Uterus (tissue), 4 donors: Measurements from ENCODE around the gene COPZ1. TPM values are rescaled to one million over a fixed set of nuclear protein-coding genes. Genes with fewer than 3 reads are reported as not detected.
A peak's percentile ranks its signal among the peaks of the same experiment; 100 is the strongest.

ENCODE experiments used
- DNase-seq, 2 donors: peaks; one replicate each; pipeline ENCODE4 v3.0.0-alpha.2; 2019 to 2020
- H3K27ac ChIP-seq, 2 donors: fragments of 200-600 bp; sonication (generic); 1 replicate in 1 of 2; 2 replicates in 1 of 2; pipeline ENCODE4 v1.5.1; 2016 to 2018
- H3K27me3 ChIP-seq, 2 donors: fragments of 200-600 bp; sonication (generic); one replicate each; pipeline ENCODE4 v1.5.1; 2018 to 2019; ENCODE audit warnings: control low read depth in 1 of 2
- H3K36me3 ChIP-seq, 2 donors: fragments of 200-600 bp; sonication (generic); one replicate each; pipeline ENCODE4 v1.5.1; 2019; ENCODE audit warnings: control low read depth in 1 of 2
- H3K4me1 ChIP-seq, 2 donors: fragments of 200-600 bp; sonication (generic); one replicate each; pipeline ENCODE4 v1.5.1; 2018 to 2019; ENCODE audit warnings: control low read depth in 1 of 2
- H3K4me3 ChIP-seq, 2 donors: fragments of 200-600 bp; sonication (generic); 1 replicate in 1 of 2; 2 replicates in 1 of 2; pipeline ENCODE4 v1.5.1; 2018 to 2019; ENCODE audit warnings: mild to moderate bottlenecking in 1 of 2
- H3K9me3 ChIP-seq, 2 donors: fragments of 200-600 bp; sonication (generic); one replicate each; pipeline ENCODE4 v1.5.1; 2019; ENCODE audit warnings: control low read depth in 1 of 2
- POLR2A ChIP-seq, 2 donors: fragments of 450-650 bp; IDR thresholded peaks; one replicate each; pipeline ENCODE4 v1.6.1; 2016; ENCODE audit warnings: antibody characterized with exemption in 2 of 2, mild to moderate bottlenecking in 1 of 2, moderate library complexity in 1 of 2
- intact Hi-C: fragments of 100-400 bp; cut with DNase I; formaldehyde crosslinking; loops from one replicate; pipeline ENCODE4 v1.15.1; 2023; ENCODE audit warnings: low total_unique reads
- total RNA-seq, 4 donors: library from RNA; depleted of rRNA in 3 of 4; stranded (reverse); fragments of >200 nt in 3 of 4; gene quantifications; one replicate each; pipeline versions ENCODE4 v1.1.0 to v1.2.4, GENCODE V29; 2014 to 2023
- TF ChIP-seq, protein P1 (sequence below), 4 experiments: fragments of 200-600 bp in 2 of 4; fragments of 450-650 bp in 2 of 4; sonication (generic) in 2 of 4; IDR thresholded peaks; one replicate each; pipeline ENCODE4 v1.5.1; 2016 to 2019; ENCODE audit warnings: antibody characterized with exemption in 4 of 4, mild to moderate bottlenecking in 2 of 4, moderate library complexity in 1 of 4
- donor health status: DM: yes; HTN: yes; CAD: no.

The COPZ1 gene
- total RNA-seq, 4 donors from 2014 or later = 32.3 to 141 (median 120) TPM

DNA sequence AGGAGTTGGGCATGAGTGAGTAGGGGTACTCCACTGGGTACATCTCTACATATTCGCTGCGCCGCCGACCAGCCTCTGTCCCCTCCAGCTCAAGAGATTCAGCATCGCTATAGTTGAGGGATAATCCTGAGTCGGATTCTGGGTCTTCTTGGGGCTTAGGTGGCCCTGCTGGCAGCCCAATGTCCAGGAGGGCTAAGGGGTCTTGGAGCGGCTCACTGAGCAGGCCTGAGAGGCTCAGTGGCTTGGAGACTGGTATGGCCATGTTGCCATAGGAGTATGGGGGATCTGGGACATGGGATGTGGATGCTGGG lies 32.0 kb upstream of the COPZ1 start:
- H3K27me3 ChIP-seq = no peaks in the 10 kb centered on the region
- intact Hi-C loops = loop anchor here (10.0 kb wide), 1 partner anchor 72 kb away; the partner anchor contains the start of gene GPR84
- DNase-seq = no peak
- no peak overlapping the region for H3K27ac ChIP-seq
- H3K36me3 ChIP-seq = no peaks in the 10 kb centered on the region
- H3K9me3 ChIP-seq = no peaks in the 10 kb centered on the region
- no peaks in the 10 kb centered on the region for H3K4me1 ChIP-seq
- TF ChIP-seq POLR2A (IDR thresholded peaks at IDR 0.05) = no peak
- TF ChIP-seq, protein P1, sequence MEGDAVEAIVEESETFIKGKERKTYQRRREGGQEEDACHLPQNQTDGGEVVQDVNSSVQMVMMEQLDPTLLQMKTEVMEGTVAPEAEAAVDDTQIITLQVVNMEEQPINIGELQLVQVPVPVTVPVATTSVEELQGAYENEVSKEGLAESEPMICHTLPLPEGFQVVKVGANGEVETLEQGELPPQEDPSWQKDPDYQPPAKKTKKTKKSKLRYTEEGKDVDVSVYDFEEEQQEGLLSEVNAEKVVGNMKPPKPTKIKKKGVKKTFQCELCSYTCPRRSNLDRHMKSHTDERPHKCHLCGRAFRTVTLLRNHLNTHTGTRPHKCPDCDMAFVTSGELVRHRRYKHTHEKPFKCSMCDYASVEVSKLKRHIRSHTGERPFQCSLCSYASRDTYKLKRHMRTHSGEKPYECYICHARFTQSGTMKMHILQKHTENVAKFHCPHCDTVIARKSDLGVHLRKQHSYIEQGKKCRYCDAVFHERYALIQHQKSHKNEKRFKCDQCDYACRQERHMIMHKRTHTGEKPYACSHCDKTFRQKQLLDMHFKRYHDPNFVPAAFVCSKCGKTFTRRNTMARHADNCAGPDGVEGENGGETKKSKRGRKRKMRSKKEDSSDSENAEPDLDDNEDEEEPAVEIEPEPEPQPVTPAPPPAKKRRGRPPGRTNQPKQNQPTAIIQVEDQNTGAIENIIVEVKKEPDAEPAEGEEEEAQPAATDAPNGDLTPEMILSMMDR (IDR thresholded peaks at IDR 0.05) = no peak
- H3K4me3 ChIP-seq = no peak overlapping the region

DNA sequence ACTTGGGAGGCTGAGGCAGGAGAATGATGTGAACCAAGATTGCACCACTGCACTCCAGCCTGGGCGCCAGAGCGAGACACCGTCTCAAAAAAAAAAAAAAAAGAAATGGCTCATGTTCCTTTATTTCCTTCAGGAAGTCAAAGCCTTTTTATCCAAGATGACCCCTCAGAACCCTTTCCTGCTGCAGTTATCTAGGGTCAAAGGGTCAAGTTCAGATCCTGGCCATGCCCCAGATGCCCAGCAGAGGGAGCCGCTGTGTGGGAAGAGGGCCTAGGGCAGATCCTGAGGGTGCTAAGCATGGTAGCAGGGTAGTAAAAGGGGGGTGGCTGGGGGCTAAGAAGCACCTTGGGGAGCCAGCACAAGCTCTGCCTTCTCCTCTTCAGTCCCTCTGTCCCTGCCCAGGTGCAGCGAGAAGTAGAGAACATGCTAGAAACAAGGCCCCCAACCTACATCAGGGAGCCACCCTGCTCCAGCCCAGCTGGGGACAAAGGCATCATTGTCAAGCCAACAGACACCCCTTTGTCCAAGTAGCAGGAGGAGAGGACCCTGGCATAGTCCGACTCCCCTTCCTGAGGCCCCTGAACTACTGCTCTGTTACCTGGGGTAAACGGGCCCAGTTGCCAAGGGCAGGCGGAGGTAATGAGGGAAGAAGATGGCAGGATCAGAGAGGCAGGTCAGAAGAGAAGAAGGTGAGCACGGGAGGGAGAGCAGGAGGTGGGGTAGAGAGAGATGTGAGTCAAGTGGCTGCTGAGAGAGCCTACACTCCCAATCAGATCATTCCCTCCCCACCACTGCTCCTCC lies 30.6 kb upstream of the COPZ1 start:
- Histone ChIP-seq H3K36me3 (no peaks in the 10 kb centered on the region), H3K27ac (no peak overlapping the region), H3K9me3 (no peaks in the 10 kb centered on the region), H3K4me3 (no peak overlapping the region), H3K4me1 (no peaks in the 10 kb centered on the region), H3K27me3 (no peaks in the 10 kb centered on the region)
- intact Hi-C loops = loop anchor here (10.0 kb wide), 1 partner anchor 70 kb away; the partner anchor contains the start of gene GPR84
- no peak for TF ChIP-seq POLR2A (IDR thresholded peaks at IDR 0.05)
- TF ChIP-seq, protein P1 (IDR thresholded peaks at IDR 0.05) = peak; percentile 27 to 48 (median 44)
- DNase-seq = peak in 1 of 2 donors; percentile 32

DNA sequence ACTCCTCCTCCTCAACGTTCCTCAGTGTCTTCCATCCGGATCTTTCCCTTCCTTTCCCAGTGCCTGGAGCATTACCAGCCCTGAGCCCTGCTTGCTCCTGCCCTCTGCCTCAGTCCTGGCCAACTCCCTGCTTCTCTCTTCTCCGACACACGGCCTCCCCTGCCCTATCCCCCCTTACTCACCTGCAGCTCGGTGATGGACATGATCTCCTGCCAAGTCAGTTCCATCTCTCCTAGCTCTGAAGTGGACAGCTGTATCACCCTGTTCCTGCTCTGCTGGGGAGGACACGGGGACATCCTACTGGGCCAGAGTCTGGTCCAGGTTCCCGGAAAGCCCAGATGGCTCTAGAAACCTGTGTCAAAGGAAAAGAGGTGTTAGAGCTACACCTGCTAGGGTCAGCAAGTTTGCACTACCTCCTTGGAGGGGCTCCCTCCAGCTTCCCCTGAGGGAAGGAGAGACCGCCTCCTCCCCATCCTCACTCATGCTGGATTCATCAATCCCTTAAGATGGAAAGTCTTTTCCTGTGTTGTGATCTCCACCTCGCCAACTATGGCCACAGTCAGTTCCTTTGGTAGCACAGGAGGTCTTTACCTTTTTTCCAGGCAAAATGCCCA lies 29.9 kb upstream of the COPZ1 start:
- no peaks in the 10 kb centered on the region for H3K36me3 ChIP-seq
- no peak overlapping the region for H3K27ac ChIP-seq
- TF ChIP-seq POLR2A (IDR thresholded peaks at IDR 0.05) = no peak
- TF ChIP-seq, protein P1 (IDR thresholded peaks at IDR 0.05) = no peak
- DNase-seq = no peak
- intact Hi-C loops = loop anchor here (10.0 kb wide), 1 partner anchor 70 kb away; the partner anchor contains the start of gene GPR84
- H3K27me3 ChIP-seq = no peaks in the 10 kb centered on the region
- no peak overlapping the region for H3K4me3 ChIP-seq
- H3K9me3 ChIP-seq = no peaks in the 10 kb centered on the region
- no peaks in the 10 kb centered on the region for H3K4me1 ChIP-seq

DNA sequence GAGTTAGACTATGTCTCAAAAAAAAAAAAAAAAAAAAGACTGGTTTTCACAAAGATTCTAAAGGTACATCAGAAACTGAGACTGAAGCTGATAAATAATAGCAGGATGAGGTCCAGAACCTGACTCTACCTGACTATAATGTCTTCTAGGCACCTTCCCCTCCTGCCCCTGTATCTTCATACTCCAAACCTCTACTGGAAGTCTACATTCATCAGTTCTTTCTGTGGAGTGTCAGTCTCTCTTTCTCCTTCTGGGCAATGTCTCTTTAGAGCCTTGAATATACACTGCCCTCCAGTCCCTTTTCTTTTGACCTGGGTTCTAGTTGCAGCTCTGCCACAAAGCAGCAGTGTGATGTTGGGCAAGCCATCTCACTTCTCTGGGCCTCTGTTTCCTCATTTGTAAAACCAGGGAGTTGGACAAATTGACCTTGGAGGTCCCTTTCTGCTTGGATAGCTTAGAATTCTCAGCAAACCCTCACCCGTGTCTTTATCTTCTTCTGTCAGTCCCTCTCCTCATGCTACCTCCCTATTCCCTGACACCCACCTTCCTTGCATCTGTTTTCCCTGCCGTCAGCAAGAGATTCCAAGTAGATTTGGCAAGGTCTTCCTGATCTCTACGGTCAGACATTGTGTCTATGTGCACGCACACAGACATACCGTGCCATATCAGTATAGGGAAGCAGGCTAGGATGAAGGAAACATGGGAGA lies 28.4 kb upstream of the COPZ1 start:
- H3K27ac ChIP-seq = no peak overlapping the region
- no peak overlapping the region for H3K4me3 ChIP-seq
- no peaks in the 10 kb centered on the region for H3K9me3 ChIP-seq
- H3K4me1 ChIP-seq = no peaks in the 10 kb centered on the region
- intact Hi-C loops = loop anchor here (10.0 kb wide), 1 partner anchor 68 kb away; the partner anchor contains the start of gene GPR84
- no peaks in the 10 kb centered on the region for H3K27me3 ChIP-seq
- TF ChIP-seq, protein P1 (IDR thresholded peaks at IDR 0.05) = no peak
- no peak for TF ChIP-seq POLR2A (IDR thresholded peaks at IDR 0.05)
- H3K36me3 ChIP-seq = no peaks in the 10 kb centered on the region
- no peak for DNase-seq
